GM12892 (cell line): ENCODE data around the gene HRG.

Experiments used
- POLR2AphosphoS5 ChIP-seq: IDR thresholded peaks from 2 replicates; pipeline ENCODE4 v1.6.1; 2011; ENCODE audit warnings: low read depth, low read length, control low read depth
- TAF1 ChIP-seq: IDR thresholded peaks from 2 replicates; pipeline ENCODE4 v1.6.1; 2011; ENCODE audit warnings: low read depth, mild to moderate bottlenecking, control low read depth, low read length, borderline replicate concordance

DNA sequence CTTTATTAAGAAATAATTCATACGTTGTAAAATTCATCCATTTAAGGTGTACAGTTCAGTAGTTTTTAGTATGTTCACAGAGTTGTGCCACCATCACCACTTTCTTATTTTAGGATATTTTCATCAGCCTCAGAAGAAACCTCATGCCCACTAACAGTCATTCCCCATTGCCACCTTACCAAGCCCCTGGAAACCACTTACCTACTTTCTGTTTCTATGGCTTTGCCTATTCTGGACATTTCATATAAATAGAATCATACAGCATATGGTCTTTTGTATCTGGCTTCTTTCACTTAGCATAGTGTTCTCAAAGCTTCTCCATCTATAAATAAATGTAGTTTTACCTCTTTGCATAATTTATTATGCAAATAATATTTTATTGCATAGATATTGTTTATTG, 19.0 kb upstream of the HRG start:
- TF ChIP-seq POLR2AphosphoS5 (no peak), TAF1 (no peak)
